Lower lobe of right lung (tissue), 2 donors: ENCODE measurements around the gene TMEM120B. TPM values are rescaled to one million over a fixed set of nuclear protein-coding genes. Genes with fewer than 3 reads are reported as not detected.
A peak's percentile ranks its signal among the peaks of the same experiment; 100 is the strongest.

Experiments
- ATAC-seq, 2 donors: fragments of 200-7000 bp; cut with Tn5 transposase; one replicate each; pipeline ENCODE4 v1.9.1; 2020 to 2022; ENCODE audit warnings: mild to moderate bottlenecking in 2 of 2, moderate library complexity in 2 of 2
- DNase-seq: peaks from one replicate; pipeline ENCODE4 v3.0.0-alpha.2; 2020
- H3K27ac ChIP-seq: fragments of 200-600 bp; one replicate; pipeline ENCODE4 v1.8.0; 2022
- H3K27me3 ChIP-seq: fragments of 200-600 bp; one replicate; pipeline ENCODE4 v1.8.0; 2022; ENCODE audit warnings: low read depth
- H3K36me3 ChIP-seq: fragments of 200-600 bp; one replicate; pipeline ENCODE4 v1.8.0; 2022; ENCODE audit warnings: mild to moderate bottlenecking
- H3K4me1 ChIP-seq: fragments of 200-600 bp; one replicate; pipeline ENCODE4 v1.8.0; 2022
- H3K4me3 ChIP-seq: fragments of 200-600 bp; one replicate; pipeline ENCODE4 v1.8.0; 2022; ENCODE audit warnings: mild to moderate bottlenecking
- H3K9me3 ChIP-seq: fragments of 200-600 bp; one replicate; pipeline ENCODE4 v1.8.0; 2022
- CTCF ChIP-seq: fragments of 200-600 bp; IDR thresholded peaks from one replicate; pipeline ENCODE4 v1.8.0; 2022; ENCODE audit warnings: antibody characterized with exemption, mild to moderate bottlenecking
- intact Hi-C: fragments of 100-400 bp; cut with DNase I; formaldehyde crosslinking; loops from one replicate; pipeline ENCODE4 v1.11.0; 2022
- total RNA-seq: library from RNA; stranded (reverse); fragmentation: NEBNext Ultra II Directional; extraction: Animal tissue kit (Norgen Biotek cat#: 25700); gene quantifications from one replicate; pipeline ENCODE4 v1.2.1, GENCODE V29; 2021
- donor health status: DM: no; HTN: yes; CAD: no; lungs with severe emphysema.

The TMEM120B gene
- total RNA-seq, 1 donor from 2014 or later = 13.4 TPM

- ATAC-seq (no peak), DNase-seq (no peak)
- TF ChIP-seq CTCF = no peak
- no peaks in the 10 kb centered on the region for H3K9me3 ChIP-seq
- peaks cover 11% of the 10 kb centered on the region for H3K36me3 ChIP-seq
- no peaks in the 10 kb centered on the region for H3K27me3 ChIP-seq
- intact Hi-C loops = no loop called here
- peaks cover 11% of the 10 kb centered on the region for H3K4me1 ChIP-seq
- no peak overlapping the region for H3K27ac ChIP-seq
- no peak overlapping the region for H3K4me3 ChIP-seq
Observed at GRCh38 chr12:121749267-121749666, 36.7 kb downstream of the TMEM120B start.

GRCh38 chr12:121750507-121750955, 38.0 kb downstream of the TMEM120B start:
- peaks cover 11% of the 10 kb centered on the region for H3K36me3 ChIP-seq
- no peak overlapping the region for H3K4me3 ChIP-seq
- ATAC-seq = no peak
- no peak for DNase-seq
- no peak overlapping the region for H3K27ac ChIP-seq
- intact Hi-C loops = no loop called here
- no peaks in the 10 kb centered on the region for H3K9me3 ChIP-seq
- TF ChIP-seq CTCF = no peak
- H3K27me3 ChIP-seq = no peaks in the 10 kb centered on the region
- peaks cover 11% of the 10 kb centered on the region for H3K4me1 ChIP-seq

GRCh38 chr12:121751034-121751433, 38.5 kb downstream of the TMEM120B start:
- no peak for DNase-seq
- Histone ChIP-seq H3K9me3 (no peaks in the 10 kb centered on the region), H3K27ac (no peak overlapping the region), H3K4me1 (peaks cover 11% of the 10 kb centered on the region), H3K4me3 (no peak overlapping the region), H3K27me3 (no peaks in the 10 kb centered on the region), H3K36me3 (peaks cover 11% of the 10 kb centered on the region)
- no peak for TF ChIP-seq CTCF
- ATAC-seq = no peak
- intact Hi-C loops = no loop called here

GRCh38 chr12:121751749-121752351, 39.3 kb downstream of the TMEM120B start:
- intact Hi-C loops = no loop called here

GRCh38 chr12:121753844-121754264, 41.3 kb downstream of the TMEM120B start:
- peak overlapping the region; percentile 60 for H3K27ac ChIP-seq
- no peaks in the 10 kb centered on the region for H3K27me3 ChIP-seq
- no peak for TF ChIP-seq CTCF
- H3K9me3 ChIP-seq = no peaks in the 10 kb centered on the region
- H3K4me1 ChIP-seq = peaks cover 6% of the 10 kb centered on the region
- peak; percentile 82 for DNase-seq
- intact Hi-C loops = no loop called here
- peaks cover 8% of the 10 kb centered on the region for H3K36me3 ChIP-seq
- H3K4me3 ChIP-seq = no peak overlapping the region
- ATAC-seq = peak; percentile 80 to 86

More at GRCh38 chr12:121751749-121752351, 39.3 kb downstream of the TMEM120B start:
- TF ChIP-seq CTCF = no peak
- DNase-seq = no peak
- Histone ChIP-seq H3K27me3 (no peaks in the 10 kb centered on the region), H3K4me1 (peaks cover 11% of the 10 kb centered on the region), H3K4me3 (no peak overlapping the region), H3K27ac (no peak overlapping the region), H3K9me3 (no peaks in the 10 kb centered on the region), H3K36me3 (peaks cover 11% of the 10 kb centered on the region)
- ATAC-seq = no peak
